SKM-1 treated with dmso at 0.1 percent for 144 hours (cell line): ENCODE data around the gene FAM13B.
"Not testable (repeated sequence)": the region's sequence is repeated elsewhere in the genome, so short reads cannot be mapped to it uniquely, and the experiment has no call there.

Source experiments
- DNase-seq: peaks from one replicate; lab custom pipeline; 2025; ENCODE audit not compliant: unreplicated experiment; lab: John Stamatoyannopoulos, UW

The FAM13B gene

GRCh38 chr5:137989419-137989818 is 43.5 kb downstream of the FAM13B start:
- DNase-seq: no peak

DNA sequence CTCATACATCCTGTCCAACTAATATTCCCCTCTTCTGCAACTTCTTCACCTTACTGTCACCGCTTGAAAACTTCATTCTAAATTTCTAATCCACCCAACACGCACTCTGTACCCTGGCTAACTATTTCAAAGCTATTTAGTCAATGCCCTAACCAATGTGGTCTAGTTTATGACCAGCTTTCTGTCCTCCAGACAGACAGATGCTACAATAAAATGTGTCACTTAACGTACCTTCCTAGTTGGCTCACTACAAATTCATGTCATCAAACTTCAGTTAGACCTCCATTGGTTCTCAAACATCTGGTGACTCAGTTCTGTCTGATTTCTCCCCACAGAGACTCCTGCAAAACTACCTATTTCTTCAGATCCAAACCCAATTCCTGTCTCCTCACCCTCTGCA is 57.7 kb downstream of the FAM13B start:
- DNase-seq: no peak

DNA sequence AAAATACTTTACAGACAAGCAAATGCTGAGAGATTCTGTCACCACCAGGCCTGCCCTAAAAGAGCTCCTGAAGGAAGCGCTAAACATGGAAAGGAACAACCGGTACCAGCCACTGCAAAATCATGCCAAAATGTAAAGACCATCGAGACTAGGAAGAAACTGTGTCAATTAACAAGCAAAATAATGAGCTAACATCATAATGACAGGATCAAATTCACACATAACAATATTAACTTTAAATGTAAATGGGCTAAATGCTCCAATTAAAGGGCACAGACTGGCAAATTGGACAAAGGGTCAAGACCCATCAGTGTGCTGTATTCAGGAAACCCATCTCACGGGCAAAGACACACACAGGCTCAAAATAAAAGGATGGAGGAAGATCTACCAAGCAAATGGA is 62.5 kb downstream of the FAM13B start:
- not testable (repeated sequence) for DNase-seq

DNA sequence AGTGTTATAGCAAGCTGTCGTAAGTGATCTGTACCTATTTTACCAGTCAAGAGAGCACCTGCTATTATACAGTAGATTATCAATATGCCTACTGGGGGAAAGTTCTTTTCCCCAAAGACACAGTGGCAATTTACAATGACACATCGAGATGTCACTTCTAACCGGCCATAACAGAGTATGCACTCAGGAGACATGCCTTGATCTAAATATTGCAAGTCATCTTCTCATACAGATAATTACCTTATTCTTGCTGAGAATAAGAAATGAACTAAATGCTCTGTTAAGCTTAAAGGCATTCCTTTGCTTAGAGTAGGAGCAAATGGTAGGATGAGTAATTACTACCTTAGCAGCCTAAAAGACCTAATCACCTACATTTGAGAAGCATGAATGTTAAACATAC is 72.1 kb downstream of the FAM13B start:
- no peak for DNase-seq

DNA sequence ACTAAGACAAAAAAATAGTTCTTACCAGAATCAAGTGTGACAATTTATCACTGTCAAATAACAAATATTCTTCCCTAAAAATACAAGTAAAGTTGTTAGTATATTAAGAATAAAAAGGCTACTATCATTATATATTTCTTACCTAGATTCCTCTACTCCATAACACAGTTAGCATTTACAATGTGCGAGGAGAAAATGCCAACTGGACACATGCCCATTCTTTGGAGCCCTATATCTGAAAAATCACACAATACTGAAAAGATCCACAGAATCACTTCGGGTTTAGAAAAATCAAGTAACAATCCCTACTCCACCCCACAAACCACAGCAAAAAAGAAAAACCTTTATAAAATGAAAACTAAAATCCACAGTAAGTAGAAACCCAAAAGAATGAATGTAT is 72.7 kb downstream of the FAM13B start:
- DNase-seq: no peak

- no peak for DNase-seq
Measured at GRCh38 chr5:137959488-137959887, 73.4 kb downstream of the FAM13B start.

- DNase-seq: no peak
Measured at GRCh38 chr5:137957948-137958347, 74.9 kb downstream of the FAM13B start.

GRCh38 chr5:137954131-137954879 is 78.6 kb downstream of the FAM13B start:
- no peak for DNase-seq

GRCh38 chr5:137945825-137946224 is 87.1 kb downstream of the FAM13B start:
- DNase-seq: no peak

DNA sequence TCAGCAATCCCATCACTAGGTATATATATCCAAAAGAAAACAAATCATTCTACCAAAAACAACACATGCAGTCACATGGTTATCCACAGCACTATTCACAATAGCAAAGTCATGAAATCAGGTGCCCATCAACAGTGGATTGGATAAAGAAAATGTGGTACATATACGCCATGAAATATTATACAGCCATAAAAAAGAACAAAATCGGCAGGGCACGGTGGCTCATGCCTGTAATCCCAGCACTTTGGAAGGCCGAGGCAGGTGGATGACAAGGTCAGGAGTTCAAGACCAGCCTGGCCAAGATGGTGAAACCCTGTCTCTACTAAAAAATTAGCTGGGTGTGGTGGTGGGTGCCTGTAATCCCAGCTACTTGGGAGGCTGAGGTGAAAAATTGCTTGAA is 88.6 kb downstream of the FAM13B start:
- DNase-seq: not testable (repeated sequence)

DNA sequence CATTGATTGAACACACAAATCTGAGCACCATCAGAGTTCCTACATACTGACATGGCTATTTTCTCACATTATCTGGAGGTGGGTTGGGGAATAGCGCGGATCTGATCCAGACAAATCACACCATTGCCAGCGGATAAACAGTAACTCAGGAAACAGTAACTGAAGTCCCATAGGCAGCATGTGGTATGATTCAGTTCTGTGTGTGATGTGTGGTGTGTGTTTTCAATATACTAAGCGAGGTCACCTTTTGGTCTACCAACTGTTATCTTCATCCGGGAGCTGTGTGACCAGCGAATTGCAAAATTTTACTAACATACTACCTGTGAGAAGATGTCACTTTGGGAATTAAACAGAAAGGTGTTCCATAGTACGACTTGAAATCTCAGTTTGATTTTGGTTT is 93.5 kb downstream of the FAM13B start:
- DNase-seq: no peak

DNA sequence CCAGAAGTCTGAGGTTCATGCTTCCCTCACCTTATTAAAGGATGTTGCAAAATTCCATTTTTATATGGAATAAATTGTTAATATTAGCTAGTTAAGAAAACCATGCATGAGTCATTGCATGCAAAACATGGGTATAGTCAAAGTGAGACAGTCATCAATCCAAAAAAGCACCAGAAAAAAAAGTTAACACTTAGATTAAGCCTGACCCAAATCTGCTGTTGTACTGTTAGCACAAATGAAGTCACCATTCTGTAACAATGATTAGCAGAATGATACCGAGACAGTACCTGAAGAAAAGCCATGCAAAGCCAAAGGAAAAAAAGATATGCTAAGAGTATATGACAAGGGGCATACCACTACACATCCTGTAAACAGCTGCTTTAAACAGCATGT is 94.1 kb downstream of the FAM13B start:
- DNase-seq: no peak

DNA sequence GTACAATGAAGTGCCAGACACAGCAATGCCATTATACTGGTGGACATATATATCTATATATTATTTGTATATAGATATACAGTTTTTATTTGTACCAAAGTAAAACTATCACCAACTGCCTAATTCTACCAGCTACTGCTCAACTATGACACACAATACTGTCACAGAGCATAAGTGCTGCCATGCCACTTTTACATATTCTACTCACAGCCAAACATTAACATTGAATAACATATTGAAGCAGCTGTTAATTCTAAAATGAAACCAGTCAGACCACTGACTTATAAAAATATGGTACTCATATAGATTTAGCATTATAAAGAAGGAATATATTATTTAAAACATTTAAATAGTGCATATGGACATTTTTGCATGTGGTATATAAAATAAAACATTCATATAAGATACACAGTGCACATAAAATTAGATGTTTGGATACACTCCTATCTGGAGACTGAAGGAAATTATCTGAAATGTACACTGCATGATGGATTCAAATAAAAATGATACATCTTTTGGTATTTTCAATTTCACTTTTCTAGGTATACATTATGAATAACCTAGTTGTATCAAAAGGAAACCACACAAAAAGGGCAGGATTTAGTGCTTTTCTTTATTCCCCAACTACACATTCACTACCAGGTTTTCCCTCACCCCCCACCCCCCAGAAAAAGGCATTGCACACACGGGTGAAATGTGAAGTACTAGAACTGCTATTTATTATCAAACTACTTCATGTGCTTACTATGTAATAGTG is 94.7 kb downstream of the FAM13B start:
- DNase-seq: no peak

- no peak for DNase-seq
Measured at GRCh38 chr5:137935694-137936093, 97.2 kb downstream of the FAM13B start.

DNA sequence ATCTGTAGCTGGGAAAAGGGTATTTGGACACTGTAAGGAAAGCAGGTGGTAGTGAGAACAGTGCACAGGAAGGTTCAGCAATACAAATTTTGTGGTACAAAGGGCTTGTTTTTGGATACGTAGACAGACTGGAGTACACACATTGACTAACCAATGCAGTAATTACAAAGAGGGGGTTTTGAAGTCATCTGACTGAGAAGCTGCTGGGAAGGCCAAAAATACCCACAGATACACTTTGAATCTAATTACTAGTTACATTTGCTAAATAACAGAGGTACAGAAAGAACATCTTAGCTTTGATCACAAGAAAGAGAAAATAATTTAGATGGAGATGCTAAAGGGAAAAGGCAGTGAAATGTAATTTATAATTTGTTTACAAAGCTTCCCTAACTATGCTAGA is 97.7 kb downstream of the FAM13B start:
- no peak for DNase-seq

DNA sequence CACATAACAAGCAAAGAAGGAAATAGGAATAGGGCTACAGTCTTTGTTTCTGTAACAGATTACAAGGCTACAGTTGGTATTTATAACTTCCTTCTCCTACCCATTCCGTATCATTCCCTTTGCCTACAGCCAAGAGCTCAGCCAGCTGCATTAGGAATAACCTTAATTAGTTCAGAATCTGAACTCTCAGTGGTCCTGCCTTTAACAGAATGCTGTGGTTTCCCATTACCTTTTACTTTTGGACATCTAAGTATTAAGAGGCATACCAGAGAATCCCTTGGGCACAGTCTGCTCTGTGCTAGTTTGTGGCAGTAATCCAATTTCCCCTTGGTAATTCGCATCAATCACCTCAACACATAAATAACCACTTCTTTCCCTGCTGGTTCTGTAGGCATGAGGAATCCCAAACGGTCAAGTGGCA is 99.4 kb downstream of the FAM13B start:
- no peak for DNase-seq

- DNase-seq: no peak
Measured at GRCh38 chr5:137932800-137933199, 100.1 kb downstream of the FAM13B start.

DNA sequence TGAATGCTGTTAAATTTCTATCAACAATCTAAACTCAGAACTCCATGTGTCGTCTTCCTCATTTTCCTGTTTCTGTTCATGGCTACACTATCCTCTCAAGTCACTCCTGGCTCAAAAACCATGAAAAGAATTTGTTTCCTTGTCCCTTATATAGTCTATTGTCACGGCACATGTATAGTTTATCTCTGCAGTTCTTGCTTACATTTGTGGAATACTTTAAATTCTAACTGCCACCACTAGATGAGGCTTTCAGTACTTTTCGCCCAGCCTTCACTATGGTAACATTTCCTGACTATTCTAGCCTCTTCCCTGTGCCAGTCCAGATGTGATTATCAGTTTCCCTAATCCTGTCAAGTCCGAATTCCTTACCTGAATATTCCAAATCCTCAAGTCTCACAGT is 109.0 kb downstream of the FAM13B start:
- DNase-seq: no peak

- DNase-seq: no peak
Measured at GRCh38 chr5:137921931-137922330, 110.9 kb downstream of the FAM13B start.

DNA sequence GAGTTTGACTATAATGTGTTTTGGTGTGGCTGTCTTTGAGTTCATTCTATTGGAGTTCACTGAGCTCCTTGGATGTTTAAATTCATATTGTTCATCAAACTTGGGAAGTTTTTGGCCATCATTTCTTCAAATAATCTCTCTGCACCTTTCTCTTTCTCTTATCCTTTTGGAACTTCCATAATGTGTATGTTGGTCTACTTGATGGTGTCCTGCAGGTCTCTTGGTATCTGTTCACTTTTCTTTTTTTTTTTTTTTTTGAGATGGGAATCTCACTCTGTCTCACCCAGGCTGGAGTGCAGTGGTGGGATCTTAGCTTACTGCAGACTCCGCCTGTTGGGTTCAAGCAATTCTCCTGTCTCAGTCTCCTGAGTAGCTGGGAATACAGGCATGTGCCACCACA is 116.0 kb downstream of the FAM13B start:
- no peak for DNase-seq

DNA sequence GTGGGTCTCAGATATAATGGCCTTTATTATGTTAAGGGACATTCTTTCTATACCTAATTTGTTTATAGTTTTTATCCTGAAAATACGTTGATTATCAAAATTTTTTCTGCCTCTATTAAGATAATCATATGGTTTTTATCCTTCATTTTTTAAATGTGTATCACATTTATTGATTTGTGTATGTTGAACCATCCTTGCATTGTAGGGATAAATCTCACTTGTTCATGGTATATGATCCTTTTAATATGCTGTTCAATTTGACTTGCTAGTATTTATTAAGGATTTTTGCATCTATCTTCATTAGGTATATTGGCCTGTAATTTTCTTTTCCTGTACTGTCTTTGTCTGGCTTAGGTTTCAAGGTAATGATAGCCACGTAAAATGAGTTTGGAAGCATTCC is 118.1 kb downstream of the FAM13B start:
- DNase-seq: no peak

- DNase-seq: no peak
Measured at GRCh38 chr5:137902408-137903133, 130.3 kb downstream of the FAM13B start.
